ENCODE measurements around the gene SMIM29.
"Not testable (repeated sequence)": the region's sequence is repeated elsewhere in the genome, so short reads cannot be mapped to it uniquely, and the experiment has no call there.

Gene SMIM29

DNA sequence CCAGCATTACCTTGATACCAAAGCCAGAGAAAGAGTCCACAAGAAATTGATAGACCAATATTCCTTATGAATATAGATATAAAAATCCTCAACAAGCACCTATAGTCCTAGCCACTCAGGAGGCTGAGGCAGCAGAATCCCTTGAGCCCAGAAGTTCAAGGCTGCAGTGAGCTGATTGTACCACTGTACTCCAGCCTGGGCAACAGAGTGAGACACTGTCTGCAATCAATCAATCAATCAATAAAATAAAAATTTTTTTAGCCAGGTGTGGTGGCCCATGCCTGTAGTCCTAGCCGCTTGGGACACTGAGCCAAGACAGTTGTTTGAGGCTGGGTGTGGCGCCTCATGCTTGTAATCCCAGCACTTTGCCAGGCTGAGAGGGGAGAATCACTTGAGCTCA lies 18.9 kb upstream of the SMIM29 start:
- TF ChIP-seq, protein P1, sequence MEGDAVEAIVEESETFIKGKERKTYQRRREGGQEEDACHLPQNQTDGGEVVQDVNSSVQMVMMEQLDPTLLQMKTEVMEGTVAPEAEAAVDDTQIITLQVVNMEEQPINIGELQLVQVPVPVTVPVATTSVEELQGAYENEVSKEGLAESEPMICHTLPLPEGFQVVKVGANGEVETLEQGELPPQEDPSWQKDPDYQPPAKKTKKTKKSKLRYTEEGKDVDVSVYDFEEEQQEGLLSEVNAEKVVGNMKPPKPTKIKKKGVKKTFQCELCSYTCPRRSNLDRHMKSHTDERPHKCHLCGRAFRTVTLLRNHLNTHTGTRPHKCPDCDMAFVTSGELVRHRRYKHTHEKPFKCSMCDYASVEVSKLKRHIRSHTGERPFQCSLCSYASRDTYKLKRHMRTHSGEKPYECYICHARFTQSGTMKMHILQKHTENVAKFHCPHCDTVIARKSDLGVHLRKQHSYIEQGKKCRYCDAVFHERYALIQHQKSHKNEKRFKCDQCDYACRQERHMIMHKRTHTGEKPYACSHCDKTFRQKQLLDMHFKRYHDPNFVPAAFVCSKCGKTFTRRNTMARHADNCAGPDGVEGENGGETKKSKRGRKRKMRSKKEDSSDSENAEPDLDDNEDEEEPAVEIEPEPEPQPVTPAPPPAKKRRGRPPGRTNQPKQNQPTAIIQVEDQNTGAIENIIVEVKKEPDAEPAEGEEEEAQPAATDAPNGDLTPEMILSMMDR (IDR thresholded peaks at IDR 0.05; ENCODE audit: control insufficient read depth, extremely low read depth, insufficient read depth) = no peak
- no peak overlapping the region for H3K4me3 ChIP-seq (ENCODE audit: low read depth, low read length)
- no peak for DNase-seq (ENCODE audit: low read depth)

GRCh38 chr6:34263484-34263883 lies 14.7 kb upstream of the SMIM29 start:
- H3K4me3 ChIP-seq (ENCODE audit: low read depth, low read length); DNase-seq (ENCODE audit: low read depth): not testable (repeated sequence)

DNA sequence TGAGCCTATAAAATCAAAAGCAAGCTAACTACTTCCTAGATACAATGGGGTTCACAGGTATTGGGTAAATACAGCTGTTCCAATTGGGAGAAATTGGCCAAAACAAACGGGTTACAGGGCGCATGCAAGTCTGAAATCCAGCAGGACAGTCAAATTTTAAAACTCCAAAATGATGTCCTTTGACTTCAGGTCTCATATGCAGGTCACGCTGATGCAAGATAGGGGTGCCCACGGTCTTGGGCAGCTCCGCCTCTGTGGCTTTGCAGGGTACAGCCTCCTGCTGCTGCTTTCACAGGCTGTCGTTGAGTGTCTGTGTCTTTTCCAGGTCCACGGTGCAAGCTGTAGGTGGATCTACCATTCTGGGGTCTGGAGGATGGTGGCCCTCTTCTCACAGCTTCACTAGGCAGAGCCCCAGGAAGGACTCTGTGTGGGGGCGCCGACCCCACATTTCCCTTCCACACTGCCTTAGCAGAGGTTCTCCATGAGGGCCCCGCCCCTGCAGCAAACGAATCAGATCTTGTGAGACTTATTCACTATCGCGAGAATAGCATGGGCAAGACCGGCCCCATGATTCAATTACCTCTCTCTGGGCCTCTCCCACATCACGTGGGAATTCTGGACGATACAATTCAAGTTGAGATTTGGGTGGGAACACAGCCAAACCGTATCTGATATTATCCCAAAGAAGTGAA lies 11.9 kb upstream of the SMIM29 start:
- no peak for DNase-seq (ENCODE audit: low read depth)
- TF ChIP-seq, protein P1 (IDR thresholded peaks at IDR 0.05; ENCODE audit: control insufficient read depth, extremely low read depth, insufficient read depth) = no peak
- no peak overlapping the region for H3K4me3 ChIP-seq (ENCODE audit: low read depth, low read length)

- TF ChIP-seq, protein P1 (IDR thresholded peaks at IDR 0.05; ENCODE audit: control insufficient read depth, extremely low read depth, insufficient read depth) = no peak
- DNase-seq (ENCODE audit: low read depth) = no peak
- H3K4me3 ChIP-seq (ENCODE audit: low read depth, low read length) = no peak overlapping the region
Measured at GRCh38 chr6:34259529-34260069, 10.8 kb upstream of the SMIM29 start.

GRCh38 chr6:34252395-34252794 lies 3.6 kb upstream of the SMIM29 start:
- H3K4me3 ChIP-seq (ENCODE audit: low read depth, low read length) = not testable (repeated sequence)
- DNase-seq (ENCODE audit: low read depth) = peak; percentile 69

- peak overlapping the region; percentile 81 for H3K4me3 ChIP-seq (ENCODE audit: low read depth, low read length)
- no peak for DNase-seq (ENCODE audit: low read depth)
Measured at GRCh38 chr6:34249469-34250261, 859 bp upstream of the SMIM29 start.

GRCh38 chr6:34248198-34248726 lies 544 bp downstream of the SMIM29 start:
- TF ChIP-seq, protein P1 (IDR thresholded peaks at IDR 0.05; ENCODE audit: control insufficient read depth, extremely low read depth, insufficient read depth) = no peak
- peak overlapping the region; percentile 81 for H3K4me3 ChIP-seq (ENCODE audit: low read depth, low read length)
- no peak for DNase-seq (ENCODE audit: low read depth)

More at GRCh38 chr6:34249469-34250261, 859 bp upstream of the SMIM29 start:
- TF ChIP-seq, protein P1 (IDR thresholded peaks at IDR 0.05; ENCODE audit: control insufficient read depth, extremely low read depth, insufficient read depth) = no peak
